Psoas muscle (tissue), 8 donors: ENCODE data around the gene KLF6. TPM values are rescaled to one million over a fixed set of nuclear protein-coding genes. Genes with fewer than 3 reads are reported as not detected.
A peak's percentile ranks its signal among the peaks of the same experiment; 100 is the strongest.

Experiments
- ATAC-seq, 4 donors: fragments of 200-7000 bp; cut with Tn5 transposase; one replicate each; pipeline ENCODE4 v1.9.1; 2020; ENCODE audit warnings: moderate library complexity in 3 of 4, mild to moderate bottlenecking in 2 of 4
- DNase-seq, 2 donors: peaks; one replicate each; pipeline ENCODE4 v3.0.0-alpha.2; 2020
- H3K27ac ChIP-seq: fragments of 200-600 bp; one replicate; pipeline ENCODE4 v1.8.0; 2022
- H3K27me3 ChIP-seq, 3 donors: fragments of 200-600 bp in 1 of 3; one replicate each; pipeline versions ENCODE4 v1.6.1 to v1.8.0; 2013 to 2022; ENCODE audit warnings: low read length in 2 of 3, mild to moderate bottlenecking in 2 of 3, moderate library complexity in 1 of 3; ENCODE audit not compliant: insufficient read depth in 3 of 3
- H3K36me3 ChIP-seq, 2 donors: fragments of 200-600 bp in 1 of 2; one replicate each; pipeline versions ENCODE4 v1.6.1 to v1.8.0; 2013 to 2022; ENCODE audit warnings: low read depth in 1 of 2, mild to moderate bottlenecking in 1 of 2, moderate library complexity in 1 of 2; ENCODE audit not compliant: insufficient read depth in 1 of 2
- H3K4me1 ChIP-seq: fragments of 200-600 bp; one replicate; pipeline ENCODE4 v1.8.0; 2022
- H3K4me3 ChIP-seq: fragments of 200-600 bp; one replicate; pipeline ENCODE4 v1.8.0; 2022; ENCODE audit warnings: mild to moderate bottlenecking
- H3K9me3 ChIP-seq: fragments of 200-600 bp; one replicate; pipeline ENCODE4 v1.8.0; 2022
- CTCF ChIP-seq: fragments of 200-600 bp; IDR thresholded peaks from one replicate; pipeline ENCODE4 v1.8.0; 2022; ENCODE audit warnings: antibody characterized with exemption
- WGBS, 3 donors: extraction: QIAGEN DNeasy Blood & Tissue Kit; methylation state at CpG; one replicate each; pipeline versions ENCODE4 v1.1.6 to v1.1.7; 2013; 5-methylcytosine and 5-hydroxymethylcytosine counted together
- intact Hi-C, 2 donors: fragments of 100-400 bp; cut with DNase I; formaldehyde crosslinking; loops; one replicate each; pipeline versions ENCODE4 v1.11.0 to v1.14.2; 2022
- polyA plus RNA-seq, 3 donors: library from polyadenylated mRNA; stranded (reverse); fragments of 200-250 nt; gene quantifications; one replicate each; pipeline ENCODE4 v1.2.3, GENCODE V29; 2013
- total RNA-seq, 4 donors: library from RNA; stranded (reverse); fragmentation: NEBNext Ultra II Directional in 2 of 4; extraction: Animal tissue kit (Norgen Biotek cat#: 25700) in 2 of 4; gene quantifications; one replicate each; pipeline versions ENCODE4 v1.2.1 to v1.2.4, GENCODE V29; 2021 to 2023
- donor health status: healthy with polysubstance abuse.
- donor health status: DM: no; HTN: no; CAD: no; lungs with moderate emphysema.
- donor health status: Bipolar disorder and iron deficiency.
- donor health status: healthy.
- donor health status: DM: yes; HTN: yes; CAD: no.
- donor health status: DM: no; HTN: no; CAD: no.
- donor health status: DM: no; HTN: no; CAD: no.
- donor health status: DM: yes; HTN: yes; CAD: no.

The KLF6 gene
- total and polyA plus RNA-seq, 7 donors, result 30.4 to 296 (median 135) TPM

- no peak for TF ChIP-seq CTCF
- DNase-seq, result no peak
- no peak overlapping the region for H3K27ac ChIP-seq
- peak in 3 of 4 donors; percentile 52 to 78 (median 55) for ATAC-seq
- no peaks in the 10 kb centered on the region for H3K4me1 ChIP-seq
- no peak overlapping the region for H3K4me3 ChIP-seq
- intact Hi-C loops, result no loop called here
- no peaks in the 10 kb centered on the region for H3K27me3 ChIP-seq
- H3K36me3 ChIP-seq, result no peaks in the 10 kb centered on the region
- H3K9me3 ChIP-seq, result no peaks in the 10 kb centered on the region
- WGBS, 3 donors, result 52 to 68% (median 61%) methylated on average over 8 of the region's 8 CpGs
These were observed 21.0 kb downstream of the KLF6 start for GRCh38 chr10:3763852-3764625.

GRCh38 chr10:3763035-3763456 is 22.0 kb downstream of the KLF6 start:
- H3K27me3 ChIP-seq, result no peaks in the 10 kb centered on the region
- no peaks in the 10 kb centered on the region for H3K9me3 ChIP-seq
- no peak for TF ChIP-seq CTCF
- ATAC-seq (peak; percentile 33 to 80 (median 72)), DNase-seq (no peak)
- no peak overlapping the region for H3K4me3 ChIP-seq
- intact Hi-C loops, result no loop called here
- H3K4me1 ChIP-seq, result no peaks in the 10 kb centered on the region
- no peaks in the 10 kb centered on the region for H3K36me3 ChIP-seq
- no peak overlapping the region for H3K27ac ChIP-seq
- WGBS, 3 donors, result 82 to 90% (median 87%) methylated on average over 20 of the region's 20 CpGs

GRCh38 chr10:3762309-3762708 is 22.7 kb downstream of the KLF6 start:
- ATAC-seq (no peak), DNase-seq (no peak)
- TF ChIP-seq CTCF, result no peak
- 70 to 73% (median 73%) methylated on average over 1 of the region's 1 CpG for WGBS, 3 donors
- Histone ChIP-seq H3K36me3 (no peaks in the 10 kb centered on the region), H3K27ac (no peak overlapping the region), H3K4me3 (no peak overlapping the region), H3K4me1 (no peaks in the 10 kb centered on the region), H3K9me3 (no peaks in the 10 kb centered on the region), H3K27me3 (no peaks in the 10 kb centered on the region)
- intact Hi-C loops, result no loop called here

GRCh38 chr10:3761904-3762303 is 23.1 kb downstream of the KLF6 start:
- H3K27me3 ChIP-seq, result no peaks in the 10 kb centered on the region
- 87 to 90% (median 89%) methylated on average over 5 of the region's 5 CpGs for WGBS, 3 donors
- no peak for TF ChIP-seq CTCF
- ATAC-seq (no peak), DNase-seq (no peak)
- H3K9me3 ChIP-seq, result no peaks in the 10 kb centered on the region
- H3K27ac ChIP-seq, result no peak overlapping the region
- H3K36me3 ChIP-seq, result no peaks in the 10 kb centered on the region
- H3K4me3 ChIP-seq, result no peak overlapping the region
- no peaks in the 10 kb centered on the region for H3K4me1 ChIP-seq
- intact Hi-C loops, result no loop called here
